ENCODE results near the gene EVPLL.
"Not testable (repeated sequence)": the region's sequence is repeated elsewhere in the genome, so short reads cannot be mapped to it uniquely, and the experiment has no call there.

Gene EVPLL

GRCh38 chr17:18401872-18402590 lies 24.5 kb downstream of the EVPLL start:
- peak; percentile 35 for FAIRE-seq
- not testable (repeated sequence) for DNase-seq (ENCODE audit: insufficient read length, low spot score)

GRCh38 chr17:18403166-18403565 lies 25.6 kb downstream of the EVPLL start:
- peak; percentile 59 for FAIRE-seq
- DNase-seq (ENCODE audit: insufficient read length, low spot score) = not testable (repeated sequence)

DNA sequence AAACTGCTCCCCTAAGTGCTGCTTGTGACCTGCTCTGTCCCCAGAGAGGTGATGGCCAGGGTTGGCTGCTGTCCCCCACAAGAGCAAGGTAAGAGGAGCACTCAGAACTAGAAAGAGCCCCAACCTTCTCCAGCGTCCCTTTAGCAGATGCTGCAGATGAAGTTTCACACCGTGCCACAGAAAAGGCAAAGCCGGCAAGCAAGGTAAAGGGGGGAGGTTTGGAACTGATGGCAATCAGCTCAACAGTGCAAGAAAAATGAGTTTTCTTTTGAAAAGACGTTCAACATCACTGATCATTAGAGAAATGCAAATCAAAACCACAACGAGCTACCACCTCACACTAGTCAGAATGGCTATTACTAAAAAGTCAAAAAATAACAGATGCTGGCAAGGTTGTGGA lies 26.0 kb downstream of the EVPLL start:
- DNase-seq (ENCODE audit: insufficient read length, low spot score) = not testable (repeated sequence)
- FAIRE-seq = peak; percentile 91

DNA sequence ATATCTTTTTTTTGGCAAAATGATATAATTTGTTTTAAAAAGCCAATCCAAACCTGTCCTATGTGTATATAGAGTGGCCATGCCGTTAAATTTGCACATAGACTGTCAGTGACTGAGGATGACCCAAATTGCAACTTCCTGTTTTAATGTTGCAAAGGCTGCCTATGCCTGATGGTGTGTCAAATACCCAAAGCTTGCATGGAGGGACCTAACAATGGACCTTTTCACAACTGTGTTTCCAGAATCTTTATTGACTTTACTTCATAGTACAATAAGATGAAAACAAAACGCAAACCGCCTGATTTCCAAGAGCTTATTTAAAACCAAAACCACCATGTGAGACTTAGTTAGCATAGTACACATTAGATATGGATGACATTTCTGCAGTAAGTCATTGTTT lies 31.3 kb downstream of the EVPLL start:
- peak; percentile 44; the same call in 1 of the 2 replicates for TF ChIP-seq SPI1 (IDR thresholded peaks at IDR 0.05; ENCODE audit: low read depth, low read length)
- not testable (repeated sequence) for DNase-seq (ENCODE audit: insufficient read length, low spot score)
- FAIRE-seq = peak; percentile 89

DNA sequence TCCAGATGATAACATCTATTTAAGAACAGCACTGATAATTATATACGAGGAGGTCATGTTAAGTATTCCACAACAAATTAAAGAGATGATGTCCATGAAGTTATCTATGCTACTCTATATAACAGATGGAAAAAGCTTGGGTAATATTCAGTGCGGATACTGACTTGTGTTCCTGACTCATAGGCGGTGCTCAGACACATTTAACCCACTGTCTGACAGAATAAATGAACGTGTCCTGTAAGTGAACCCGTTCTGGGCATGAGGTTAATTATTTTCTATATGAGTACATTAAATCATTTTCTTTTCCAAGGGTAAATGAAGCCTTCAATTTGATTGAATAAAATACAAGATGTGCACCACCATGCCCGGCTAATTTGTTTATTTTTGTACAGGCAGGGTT lies 31.7 kb downstream of the EVPLL start:
- not testable (repeated sequence) for DNase-seq (ENCODE audit: insufficient read length, low spot score)

GRCh38 chr17:18410736-18411135 lies 33.2 kb downstream of the EVPLL start:
- not testable (repeated sequence) for DNase-seq (ENCODE audit: insufficient read length, low spot score)
- peak; percentile 35 for FAIRE-seq

More for the DNA sequence above, 31.7 kb downstream of the EVPLL start:
- FAIRE-seq = not testable (repeated sequence)

- not testable (repeated sequence) for DNase-seq (ENCODE audit: insufficient read length, low spot score)
Measured at GRCh38 chr17:18411377-18411864, 33.8 kb downstream of the EVPLL start.

GRCh38 chr17:18412001-18412538 lies 34.5 kb downstream of the EVPLL start:
- FAIRE-seq = peak; percentile 99
- DNase-seq (ENCODE audit: insufficient read length, low spot score) = not testable (repeated sequence)

More at GRCh38 chr17:18411377-18411864, 33.8 kb downstream of the EVPLL start:
- not testable (repeated sequence) for FAIRE-seq

- FAIRE-seq; DNase-seq (ENCODE audit: insufficient read length, low spot score): not testable (repeated sequence)
Measured at GRCh38 chr17:18421521-18421920, 43.9 kb downstream of the EVPLL start.

DNA sequence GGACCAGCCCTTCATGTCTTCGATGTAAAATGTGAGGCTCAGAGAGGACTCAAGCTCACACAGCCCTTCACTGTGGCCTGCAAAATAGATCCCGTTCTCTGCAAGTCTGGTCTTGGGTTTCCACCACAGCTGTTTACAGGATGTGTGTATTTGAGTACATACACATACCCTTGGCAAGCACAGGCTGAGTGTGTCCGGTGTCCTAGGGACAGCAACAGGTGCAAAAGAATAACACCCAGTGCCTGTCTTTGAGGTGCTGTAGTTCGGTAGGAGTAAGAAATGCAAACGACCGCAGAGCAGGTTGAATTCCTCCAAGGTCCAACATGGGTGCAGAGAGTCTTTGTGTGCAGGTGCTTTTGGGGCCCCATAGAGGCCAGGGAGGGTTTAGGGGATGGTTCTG lies 44.9 kb downstream of the EVPLL start:
- not testable (repeated sequence) for FAIRE-seq; DNase-seq (ENCODE audit: insufficient read length, low spot score)

GRCh38 chr17:18423015-18423414 lies 45.4 kb downstream of the EVPLL start:
- not testable (repeated sequence) for DNase-seq (ENCODE audit: insufficient read length, low spot score); FAIRE-seq

- not testable (repeated sequence) for DNase-seq (ENCODE audit: insufficient read length, low spot score); FAIRE-seq
Measured at GRCh38 chr17:18425593-18425992, 48.0 kb downstream of the EVPLL start.

DNA sequence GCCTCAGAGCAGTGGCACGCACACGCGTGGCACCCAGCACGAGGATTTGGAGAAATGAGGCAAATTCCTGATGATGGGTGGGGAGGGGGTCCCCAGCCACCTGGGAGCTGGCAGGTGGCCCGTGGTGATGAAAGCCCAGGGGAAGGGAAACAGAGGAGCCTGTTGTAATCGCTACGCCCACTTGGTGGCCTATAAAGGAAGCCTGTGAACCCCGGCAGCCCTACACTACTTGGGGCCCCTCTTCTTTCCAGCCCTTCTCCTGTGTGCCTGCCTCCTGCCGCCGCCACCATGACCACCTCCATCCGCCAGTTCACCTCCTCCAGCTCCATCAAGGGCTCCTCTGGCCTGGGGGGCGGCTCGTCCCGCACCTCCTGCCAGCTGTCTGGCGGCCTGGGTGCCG lies 49.1 kb downstream of the EVPLL start:
- not testable (repeated sequence) for DNase-seq (ENCODE audit: insufficient read length, low spot score); FAIRE-seq

GRCh38 chr17:18432206-18432605 lies 54.6 kb downstream of the EVPLL start:
- DNase-seq (ENCODE audit: insufficient read length, low spot score); FAIRE-seq: not testable (repeated sequence)

Measured in GM12891 (cell line).